ENCODE measurements around the gene LHFPL6.

LHFPL6 gene

DNA sequence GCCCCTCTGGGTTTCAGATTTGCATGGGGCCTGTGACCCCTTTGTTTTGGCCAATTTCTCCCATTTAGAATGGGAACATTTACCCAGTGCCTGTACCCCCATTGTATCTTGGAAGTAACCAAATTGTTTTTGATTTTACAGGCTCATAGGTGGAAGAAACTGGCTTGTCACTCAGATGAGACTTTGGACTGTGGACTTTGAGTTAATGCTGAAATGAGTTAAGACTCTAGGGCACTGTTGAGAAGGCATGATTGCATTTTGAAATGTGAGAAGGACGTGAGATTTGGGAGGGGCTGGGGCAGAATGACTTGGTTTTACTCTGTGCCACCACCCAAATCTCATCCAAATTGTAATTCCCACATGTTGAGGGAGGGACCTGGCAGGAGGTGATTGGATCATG lies 306.0 kb downstream of the LHFPL6 start:
- H2AFZ ChIP-seq (ENCODE audit: low read length), result no peak overlapping the region
- no peak overlapping the region for H4K8ac ChIP-seq (ENCODE audit: low read depth, low read length)
- peaks cover 3 to 31% of the 10 kb centered on the region in 2 donors for H3K9me3 ChIP-seq (replicated peaks in 1 of 2; ENCODE audit: control insufficient read depth in 2 of 2, insufficient read depth in 1 of 2, low read depth in 1 of 2, low read length in 2 of 2)
- H3K4ac ChIP-seq (ENCODE audit: low read length), result no peak overlapping the region
- H3K23ac ChIP-seq (ENCODE audit: low read depth, low read length, poor library complexity), result no peak overlapping the region
- no peaks in the 10 kb centered on the region for H3K36me3 ChIP-seq (replicated peaks in 1 of 2; ENCODE audit: control insufficient read depth in 2 of 2, insufficient read depth in 2 of 2, low read length in 2 of 2)
- WGBS, 2 donors (ENCODE audit: extremely low coverage in 2 of 2, insufficient read length in 2 of 2, insufficient replicate concordance in 1 of 2), result no CpG with 5 or more reads among the region's 1 CpG
- no peak overlapping the region for H3K9ac ChIP-seq (ENCODE audit: low read depth, low read length, poor library complexity)
- no peak overlapping the region for H4K91ac ChIP-seq (ENCODE audit: low read depth, low read length, poor library complexity)
- no peaks in the 10 kb centered on the region for H3K27me3 ChIP-seq (ENCODE audit: control insufficient read depth in 3 of 3, insufficient read depth in 3 of 3, low read depth in 1 of 3, low read length in 3 of 3)
- H3K79me1 ChIP-seq (ENCODE audit: low read depth, low read length), result no peaks in the 10 kb centered on the region
- no peak overlapping the region for H2BK12ac ChIP-seq (ENCODE audit: low read length)
- H2BK15ac ChIP-seq (ENCODE audit: low read length), result no peak overlapping the region
- H3K4me2 ChIP-seq (ENCODE audit: insufficient read depth, low read length, poor library complexity, severe bottlenecking), result no peak overlapping the region
- no peak overlapping the region for H3K27ac ChIP-seq (replicated peaks; ENCODE audit: low read length)
- H3K4me3 ChIP-seq (ENCODE audit: low read length in 2 of 2), result no peak overlapping the region
- DNase-seq (ENCODE audit: low spot score), result no peak
- H3K14ac ChIP-seq (ENCODE audit: low read length), result no peak overlapping the region
- no peaks in the 10 kb centered on the region for H3K4me1 ChIP-seq (ENCODE audit: control insufficient read depth in 2 of 2, insufficient read depth in 1 of 2, low read depth in 1 of 2, low read length in 2 of 2)
- H2AK5ac ChIP-seq (ENCODE audit: low read depth, low read length), result no peak overlapping the region
- H2BK5ac ChIP-seq (ENCODE audit: low read length), result no peak overlapping the region
- H3K18ac ChIP-seq (ENCODE audit: low read length), result no peak overlapping the region
- H2BK120ac ChIP-seq (ENCODE audit: low read depth, low read length), result no peak overlapping the region

DNA sequence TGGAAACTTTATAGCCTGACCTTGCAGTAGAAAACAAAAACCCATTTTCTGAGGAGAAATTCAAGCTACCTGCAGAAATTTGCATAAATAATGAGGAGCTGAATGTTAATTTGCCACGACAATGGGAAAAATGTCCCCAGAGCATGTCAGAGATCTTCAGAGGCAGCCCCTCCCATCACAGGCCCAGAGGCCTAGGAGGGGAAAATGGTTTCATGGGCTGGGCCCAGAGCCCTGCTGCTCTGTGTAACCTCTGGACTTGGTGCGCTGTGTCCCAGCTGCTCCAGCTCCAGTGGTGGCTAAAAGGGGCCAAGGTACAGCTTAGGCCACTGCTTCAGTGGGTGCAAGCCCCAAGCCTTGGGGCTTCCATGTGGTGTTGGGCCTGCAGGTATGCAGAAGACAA lies 306.8 kb downstream of the LHFPL6 start:
- Histone ChIP-seq H3K4me1 (ENCODE audit: control insufficient read depth in 2 of 2, insufficient read depth in 1 of 2, low read depth in 1 of 2, low read length in 2 of 2) (no peaks in the 10 kb centered on the region), H2AK5ac (ENCODE audit: low read depth, low read length) (no peak overlapping the region), H3K4me3 (ENCODE audit: low read length in 2 of 2) (no peak overlapping the region), H2BK12ac (ENCODE audit: low read length) (no peak overlapping the region), H4K8ac (ENCODE audit: low read depth, low read length) (no peak overlapping the region), H3K36me3 (replicated peaks in 1 of 2; ENCODE audit: control insufficient read depth in 2 of 2, insufficient read depth in 2 of 2, low read length in 2 of 2) (no peaks in the 10 kb centered on the region), H3K27ac (replicated peaks; ENCODE audit: low read length) (no peak overlapping the region), H3K4ac (ENCODE audit: low read length) (no peak overlapping the region), H3K79me1 (ENCODE audit: low read depth, low read length) (no peaks in the 10 kb centered on the region), H4K91ac (ENCODE audit: low read depth, low read length, poor library complexity) (no peak overlapping the region), H3K4me2 (ENCODE audit: insufficient read depth, low read length, poor library complexity, severe bottlenecking) (no peak overlapping the region), H3K9me3 (replicated peaks in 1 of 2; ENCODE audit: control insufficient read depth in 2 of 2, insufficient read depth in 1 of 2, low read depth in 1 of 2, low read length in 2 of 2) (peaks cover 3 to 31% of the 10 kb centered on the region in 2 donors), H3K9ac (ENCODE audit: low read depth, low read length, poor library complexity) (no peak overlapping the region), H2BK5ac (ENCODE audit: low read length) (no peak overlapping the region), H3K14ac (ENCODE audit: low read length) (no peak overlapping the region), H2AFZ (ENCODE audit: low read length) (no peak overlapping the region), H2BK120ac (ENCODE audit: low read depth, low read length) (no peak overlapping the region), H2BK15ac (ENCODE audit: low read length) (no peak overlapping the region), H3K23ac (ENCODE audit: low read depth, low read length, poor library complexity) (no peak overlapping the region), H3K27me3 (ENCODE audit: control insufficient read depth in 3 of 3, insufficient read depth in 3 of 3, low read depth in 1 of 3, low read length in 3 of 3) (no peaks in the 10 kb centered on the region), H3K18ac (ENCODE audit: low read length) (no peak overlapping the region)
- WGBS, 2 donors (ENCODE audit: extremely low coverage in 2 of 2, insufficient read length in 2 of 2, insufficient replicate concordance in 1 of 2), result no CpG with 5 or more reads among the region's 2 CpGs
- DNase-seq (ENCODE audit: low spot score), result no peak

All from neuronal stem cell (in vitro differentiated cells).